Measurements from ENCODE around the gene PTEN.

The PTEN gene

DNA sequence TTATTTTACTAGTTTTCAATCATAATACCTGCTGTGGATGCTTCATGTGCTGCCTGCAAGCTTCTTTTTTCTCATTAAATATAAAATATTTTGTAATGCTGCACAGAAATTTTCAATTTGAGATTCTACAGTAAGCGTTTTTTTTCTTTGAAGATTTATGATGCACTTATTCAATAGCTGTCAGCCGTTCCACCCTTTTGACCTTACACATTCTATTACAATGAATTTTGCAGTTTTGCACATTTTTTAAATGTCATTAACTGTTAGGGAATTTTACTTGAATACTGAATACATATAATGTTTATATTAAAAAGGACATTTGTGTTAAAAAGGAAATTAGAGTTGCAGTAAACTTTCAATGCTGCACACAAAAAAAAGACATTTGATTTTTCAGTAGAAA is 103.0 kb downstream of the PTEN start:
- DNase-seq = no peak

DNA sequence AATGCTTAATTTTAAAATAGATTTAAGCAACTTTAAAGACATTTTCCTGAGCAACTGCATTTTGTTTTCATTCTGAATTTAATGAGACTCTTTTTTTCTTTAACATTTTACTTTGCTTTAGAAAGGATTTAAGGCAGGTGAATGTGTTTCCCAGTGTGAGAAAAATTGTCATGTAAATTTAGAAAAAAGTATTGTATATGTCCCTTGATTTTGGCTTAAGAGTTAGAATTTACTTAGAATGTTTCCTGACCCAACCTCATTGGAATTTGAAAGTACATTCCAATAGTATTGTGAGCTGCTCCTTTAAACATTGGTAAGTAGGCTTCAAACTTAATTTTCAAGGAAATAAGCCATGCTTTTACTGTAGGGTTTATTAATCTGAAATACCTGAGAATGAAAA is 110.2 kb downstream of the PTEN start:
- no peak for DNase-seq

DNA sequence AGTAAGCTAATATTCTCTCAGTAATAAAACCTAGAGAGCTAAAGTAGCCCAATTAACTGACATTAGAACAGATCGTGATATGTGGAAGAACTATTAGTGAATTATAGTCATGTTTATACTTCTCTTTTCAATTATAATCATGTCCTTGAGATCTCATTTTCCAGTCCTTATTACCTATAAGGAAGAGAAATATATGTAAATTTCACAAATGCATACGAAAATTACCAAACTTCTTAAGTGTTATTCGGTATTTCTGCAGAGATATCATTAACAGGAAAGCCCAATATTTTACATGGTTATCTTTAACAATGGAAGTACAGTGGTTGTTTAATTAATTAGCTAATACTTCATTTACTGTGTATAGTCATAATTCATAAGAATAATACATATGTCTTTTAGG is 110.7 kb downstream of the PTEN start:
- DNase-seq = no peak

DNA sequence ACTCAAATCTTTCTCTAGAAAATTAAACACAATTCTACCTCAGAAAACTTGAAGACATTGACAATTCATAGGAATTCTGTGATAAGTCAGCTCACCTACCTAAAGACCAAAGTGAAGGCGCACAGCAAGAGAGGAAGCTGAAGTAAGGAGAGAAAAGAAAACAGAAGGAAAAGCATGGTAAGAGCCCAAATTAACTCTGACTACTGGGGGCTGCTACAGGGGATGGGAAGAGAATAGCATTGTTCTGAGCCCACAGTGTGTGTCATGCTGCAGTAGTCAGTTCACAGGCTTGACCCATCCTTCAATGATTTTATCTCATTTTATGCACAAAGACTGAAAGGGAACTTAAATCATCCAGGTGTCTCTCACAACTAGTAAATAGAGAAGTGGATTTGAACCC is 111.3 kb downstream of the PTEN start:
- DNase-seq = no peak

DNA sequence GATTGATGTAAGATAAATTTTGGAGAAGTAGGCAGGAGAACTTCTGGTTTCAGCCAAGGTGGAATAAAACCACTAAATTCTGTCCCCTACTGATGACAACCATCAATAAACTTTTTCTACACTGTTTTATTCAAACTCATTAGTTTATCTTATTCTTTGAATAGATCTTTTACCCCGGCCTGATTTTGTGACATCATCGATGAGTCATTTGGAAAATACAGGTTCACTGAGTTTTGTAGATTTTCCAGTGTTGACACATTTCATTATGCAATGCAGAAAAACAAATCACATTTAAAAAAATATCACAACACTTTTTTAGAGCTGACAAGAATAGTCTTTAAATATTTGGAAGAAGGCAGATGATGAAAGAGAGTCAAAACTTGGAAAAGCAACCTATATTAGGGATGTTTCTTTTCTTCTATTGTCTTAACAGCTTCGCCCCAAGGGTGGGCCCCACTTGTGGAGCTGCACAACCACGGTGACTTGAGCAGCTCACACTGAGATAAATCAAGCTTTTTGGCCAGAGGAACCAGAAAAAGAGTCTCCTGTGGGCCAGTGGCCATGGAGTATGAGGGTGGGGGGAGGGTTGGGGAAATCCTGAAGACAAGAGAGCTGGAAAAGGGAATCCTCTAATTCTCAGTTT is 112.8 kb downstream of the PTEN start:
- DNase-seq = no peak

DNA sequence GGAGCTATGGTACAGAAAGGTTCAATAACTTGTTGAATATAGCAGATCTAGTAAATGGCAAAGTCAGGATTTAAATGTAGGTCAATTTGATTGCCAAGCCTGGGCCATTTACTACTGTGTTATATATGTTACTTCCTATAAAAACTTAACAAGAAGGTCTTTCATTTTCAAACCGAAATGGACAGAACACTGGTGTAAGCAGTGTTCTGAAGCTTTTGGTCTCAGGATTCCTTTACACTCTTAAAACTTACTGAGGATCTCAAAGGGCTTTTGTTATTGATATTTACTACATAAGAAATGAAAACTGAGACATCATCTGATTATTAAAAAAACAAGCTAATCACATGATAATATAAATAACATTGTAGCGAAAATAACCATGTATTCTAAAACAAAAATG is 114.7 kb downstream of the PTEN start:
- no peak for DNase-seq

DNA sequence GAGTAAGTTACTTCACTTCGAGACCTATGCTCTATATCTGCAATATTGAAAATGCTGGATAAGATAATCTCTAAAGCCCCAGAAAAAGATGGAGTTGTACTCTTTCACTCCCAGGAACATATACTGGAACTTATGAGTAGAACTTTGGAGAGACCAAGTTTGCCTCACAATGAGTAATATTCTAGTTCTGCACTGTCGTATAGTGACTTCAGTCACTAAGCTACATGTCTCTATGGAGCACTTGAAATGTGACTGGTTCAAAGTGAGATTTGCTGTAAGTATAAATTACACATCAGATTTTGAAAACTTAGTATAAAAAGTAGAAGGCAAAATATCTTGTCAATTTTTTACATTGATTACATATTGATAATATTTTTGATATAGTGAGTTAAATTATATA is 116.4 kb downstream of the PTEN start:
- no peak for DNase-seq

DNA sequence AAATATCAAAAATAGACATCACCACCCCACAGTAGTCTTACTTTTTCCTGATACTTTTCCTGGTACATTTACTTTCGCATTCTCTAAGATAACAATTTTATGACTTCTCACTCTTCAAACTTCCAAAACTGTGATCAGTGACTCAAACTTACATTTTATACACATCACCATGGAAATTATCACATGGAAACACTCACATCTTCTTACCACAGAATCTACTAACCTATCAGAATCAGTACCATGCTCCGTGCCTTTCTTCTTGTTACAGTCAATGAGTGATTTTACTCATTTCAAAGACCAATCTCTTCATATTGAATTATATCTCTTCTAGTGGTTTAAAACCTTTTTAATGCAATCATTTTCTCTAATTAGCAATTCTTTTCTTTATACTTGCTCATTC is 120.3 kb downstream of the PTEN start:
- no peak for DNase-seq

DNA sequence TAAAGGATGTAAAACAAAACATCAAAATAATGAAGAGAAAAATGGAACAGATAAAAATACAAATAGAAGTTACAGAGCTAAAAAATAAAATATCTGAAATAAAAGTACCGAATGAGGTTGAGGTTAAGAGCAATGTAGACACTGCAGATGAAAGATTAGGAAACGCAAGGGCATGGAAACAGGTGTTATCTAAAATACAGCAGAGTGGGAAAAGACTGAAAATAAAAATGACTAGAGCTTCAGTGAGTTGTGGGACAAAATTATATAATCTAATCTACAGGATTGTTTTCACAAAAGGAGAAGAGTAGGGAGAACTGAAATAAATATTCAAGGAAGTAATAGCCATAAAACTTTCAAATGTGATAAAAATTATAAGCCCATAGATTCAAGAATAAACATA is 123.8 kb downstream of the PTEN start:
- DNase-seq = no peak

DNA sequence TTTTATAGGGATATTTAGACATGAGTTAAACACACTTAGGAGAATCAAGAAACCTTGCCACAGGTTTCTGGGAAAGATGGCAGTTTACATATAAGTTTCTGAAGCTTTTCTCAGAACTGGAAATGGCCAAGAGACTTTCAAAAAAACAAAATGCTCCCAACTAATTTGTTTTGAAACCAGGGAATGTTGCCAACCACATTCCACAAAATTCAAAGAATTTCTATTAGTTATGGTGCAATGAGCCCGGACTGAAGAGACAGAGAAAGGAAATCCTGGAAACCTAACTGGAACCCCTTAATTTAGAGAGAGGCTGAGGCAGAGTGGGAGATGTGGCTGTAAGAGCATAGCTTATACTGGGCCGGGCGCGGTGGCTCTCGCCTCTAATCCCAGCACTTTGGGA is 128.5 kb downstream of the PTEN start:
- no peak for DNase-seq

DNA sequence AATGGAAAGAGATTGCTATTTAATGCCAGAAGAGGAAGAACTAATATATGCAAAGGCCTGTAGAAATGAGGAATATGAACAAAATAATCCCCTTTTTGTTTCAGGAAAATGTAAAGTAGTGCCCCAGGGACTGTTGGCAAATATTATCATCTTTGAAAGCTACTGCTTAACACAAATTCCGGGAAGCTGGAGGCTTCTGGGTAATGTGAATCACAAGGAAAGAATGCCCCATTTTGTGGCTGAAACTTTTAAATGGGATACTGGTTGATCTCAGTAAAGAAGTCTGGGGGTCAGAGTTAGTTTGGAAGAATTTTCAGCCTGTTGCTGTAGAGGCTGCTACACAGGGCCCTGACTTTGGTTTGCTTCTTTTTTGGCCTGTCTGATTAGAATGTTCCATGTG is 141.0 kb downstream of the PTEN start:
- no peak for DNase-seq

DNA sequence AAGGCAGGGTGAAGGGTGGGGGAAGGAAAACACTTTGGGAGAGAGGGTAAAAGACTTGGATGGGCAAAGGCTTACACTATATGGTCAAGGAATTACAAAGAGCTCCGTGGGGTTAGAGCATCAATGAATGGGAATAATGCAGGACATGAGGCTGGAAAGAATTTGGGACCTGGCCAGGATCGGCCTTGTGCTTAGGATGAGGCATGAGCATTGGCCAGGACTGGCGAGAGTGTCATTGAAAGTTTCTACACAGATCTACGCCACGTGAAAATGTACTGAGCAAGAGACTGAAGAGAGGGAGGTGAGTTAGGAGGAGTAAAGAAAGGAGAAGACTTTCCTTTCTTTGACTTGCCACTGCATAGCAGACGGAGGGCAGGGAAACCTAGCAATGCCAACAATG is 142.8 kb downstream of the PTEN start:
- DNase-seq = no peak

DNA sequence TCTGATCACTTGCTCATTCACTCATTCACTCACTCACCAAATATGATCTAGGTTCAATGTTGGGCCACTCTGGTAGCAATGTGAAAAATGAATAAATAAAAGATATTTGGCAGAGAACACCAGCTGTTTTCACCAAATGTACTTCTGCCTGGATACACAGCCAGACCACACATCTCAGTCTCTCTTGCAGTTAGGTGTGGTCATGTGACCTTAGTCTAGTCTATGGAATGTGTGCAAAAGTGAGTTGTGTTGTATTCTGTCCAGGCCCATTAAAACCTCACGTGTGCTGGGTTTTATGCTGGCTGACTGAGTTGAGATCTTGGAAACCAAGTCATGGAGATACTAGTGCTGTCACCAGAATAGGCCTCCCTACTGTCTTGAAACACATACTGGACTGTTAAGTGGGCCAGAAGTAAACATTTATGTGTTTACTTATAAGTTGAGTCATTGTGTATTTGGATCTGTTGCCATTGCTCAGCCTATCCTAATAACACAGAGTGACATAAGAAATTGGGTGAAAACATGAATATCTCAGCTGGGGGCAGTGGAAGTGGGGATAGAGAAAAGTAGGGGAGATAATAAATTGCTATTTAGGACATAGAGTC is 145.5 kb downstream of the PTEN start:
- no peak for DNase-seq

DNA sequence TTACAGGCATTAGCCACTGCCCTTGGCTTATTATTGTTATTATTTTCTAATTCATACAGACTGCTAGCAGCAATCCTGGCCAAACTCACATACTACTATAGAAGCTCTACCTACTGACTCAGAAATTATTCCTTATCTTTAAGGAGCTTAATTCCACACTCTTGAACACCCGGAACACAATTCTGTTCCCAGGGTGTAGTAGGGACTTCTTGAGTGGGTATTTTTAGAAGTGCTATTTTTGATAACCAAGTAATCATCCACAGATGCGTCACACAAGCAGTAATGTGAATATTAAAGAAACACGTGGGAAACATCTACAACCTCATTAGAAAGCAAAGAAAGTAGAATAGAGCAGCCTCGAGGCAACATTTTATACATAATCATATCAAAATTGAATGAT is 149.2 kb downstream of the PTEN start:
- no peak for DNase-seq

DNA sequence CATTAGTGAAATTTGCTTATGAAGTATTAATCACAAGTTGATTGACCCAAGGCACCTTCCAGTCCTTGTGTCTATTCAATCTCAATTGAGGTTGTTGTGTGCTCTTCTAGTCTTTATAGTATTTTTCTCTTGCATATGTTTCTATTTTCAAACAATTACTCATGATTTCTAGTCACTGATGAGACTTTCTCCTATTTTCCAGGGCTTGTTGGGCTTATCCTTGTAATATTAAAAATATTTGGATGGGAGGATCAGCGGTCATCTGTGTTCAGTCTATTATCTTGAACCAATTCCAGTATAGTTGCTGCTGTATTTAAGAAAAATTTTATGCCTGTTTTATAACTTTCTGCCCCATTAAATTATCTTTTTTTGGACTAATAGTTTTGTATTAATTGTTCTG is 154.4 kb downstream of the PTEN start:
- DNase-seq = no peak

DNA sequence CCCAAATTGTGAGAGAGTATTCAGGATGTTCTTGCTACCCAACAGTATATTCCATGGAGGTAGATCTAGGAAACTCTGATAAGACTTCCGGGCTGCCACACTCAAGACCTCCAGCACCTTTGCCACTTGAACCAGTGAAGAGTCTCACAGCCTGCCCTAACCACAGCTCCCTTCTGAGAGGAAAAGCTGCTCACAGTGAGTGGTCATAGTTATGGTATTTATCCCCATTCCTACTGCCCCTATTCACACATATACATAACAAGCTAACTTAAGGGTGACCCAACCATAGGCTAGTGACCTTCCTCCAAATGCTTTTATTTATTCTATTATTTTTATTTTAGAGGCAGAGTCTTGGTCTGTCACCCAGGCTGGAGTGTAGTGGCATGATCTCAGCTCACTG is 156.3 kb downstream of the PTEN start:
- no peak for DNase-seq

Measured in anterior cingulate cortex (tissue), 58 donors.